Spleen (tissue), 7 donors: ENCODE measurements around the gene SCRN1.

Experiments
- CTCF ChIP-seq, 11 experiments: fragments of 200-600 bp in 7 of 11; fragments of 450-650 bp in 4 of 11; sonication (generic) in 4 of 11; IDR thresholded peaks in 8 of 11; conservative IDR thresholded peaks in 3 of 11; 1 replicate in 7 of 11; 2 replicates in 4 of 11; pipeline versions ENCODE4 v1.4.0 to v1.8.0; 2016 to 2021; ENCODE audit warnings: antibody characterized with exemption in 11 of 11, inconsistent platforms in 4 of 11, mild to moderate bottlenecking in 1 of 11
- POLR2A ChIP-seq, 3 donors: fragments of 450-650 bp; IDR thresholded peaks; one replicate each; pipeline ENCODE4 v1.5.1; 2017; ENCODE audit warnings: antibody characterized with exemption in 3 of 3, mild to moderate bottlenecking in 1 of 3
- POLR2AphosphoS5 ChIP-seq, 3 donors: sonication (generic); formaldehyde crosslinking; IDR thresholded peaks; one replicate each; pipeline ENCODE4 v1.5.1; 2017; ENCODE audit warnings: antibody characterized with exemption in 3 of 3
- donor health status: DM: no; HTN: no; CAD: no; lungs with moderate emphysema.
- donor health status: DM: no; HTN: no; CAD: no.
- donor health status: DM: no; HTN: no; CAD: no.

DNA sequence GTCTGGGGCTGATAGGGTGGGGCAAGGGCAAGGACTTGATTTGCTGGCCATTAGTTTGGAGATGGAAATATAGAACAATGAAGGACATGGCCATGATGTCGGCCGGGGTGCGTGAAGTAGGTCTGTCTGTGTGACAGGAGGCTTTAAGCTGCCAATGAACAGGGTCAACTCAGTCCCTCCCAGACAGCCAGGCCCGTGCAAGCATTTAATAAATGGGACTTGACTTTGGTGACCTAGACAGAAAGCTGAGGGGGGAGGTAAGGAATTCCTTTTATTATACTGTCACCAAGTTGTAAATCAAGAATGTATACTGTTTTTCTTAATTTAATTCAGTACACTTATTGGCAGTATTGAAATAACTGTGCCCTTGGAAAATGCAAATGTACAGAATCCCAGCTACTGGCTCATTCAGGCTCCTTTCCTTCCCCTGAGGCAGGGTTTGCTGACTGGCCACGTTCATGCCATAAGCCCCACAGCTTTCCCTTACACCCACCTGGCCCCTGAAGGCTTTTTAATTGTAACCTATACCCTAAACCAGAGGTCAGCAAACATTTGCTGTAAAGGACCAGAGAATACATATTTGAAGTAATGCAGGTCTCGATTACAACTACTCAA is 96.1 kb downstream of the SCRN1 start:
- TF ChIP-seq CTCF (IDR thresholded peaks at IDR 0.05 in 8 of 11, conservative IDR thresholded peaks at IDR 0.05 in 3 of 11) (no peak), POLR2A (IDR thresholded peaks at IDR 0.05) (no peak), POLR2AphosphoS5 (IDR thresholded peaks at IDR 0.05) (no peak)
